NCI-H1417 treated with DMSO at 0.1 percent for 48 hours (cell line): ENCODE data around the gene MTX1.
"Not testable (repeated sequence)": the region's sequence is repeated elsewhere in the genome, so short reads cannot be mapped to it uniquely, and the experiment has no call there.

ENCODE experiments used
- DNase-seq: peaks from one replicate; lab custom pipeline; 2025; lab: John Stamatoyannopoulos, UW

MTX1 gene

GRCh38 chr1:155189926-155190325, 18.6 kb upstream of the MTX1 start:
- DNase-seq: not testable (repeated sequence)

DNA sequence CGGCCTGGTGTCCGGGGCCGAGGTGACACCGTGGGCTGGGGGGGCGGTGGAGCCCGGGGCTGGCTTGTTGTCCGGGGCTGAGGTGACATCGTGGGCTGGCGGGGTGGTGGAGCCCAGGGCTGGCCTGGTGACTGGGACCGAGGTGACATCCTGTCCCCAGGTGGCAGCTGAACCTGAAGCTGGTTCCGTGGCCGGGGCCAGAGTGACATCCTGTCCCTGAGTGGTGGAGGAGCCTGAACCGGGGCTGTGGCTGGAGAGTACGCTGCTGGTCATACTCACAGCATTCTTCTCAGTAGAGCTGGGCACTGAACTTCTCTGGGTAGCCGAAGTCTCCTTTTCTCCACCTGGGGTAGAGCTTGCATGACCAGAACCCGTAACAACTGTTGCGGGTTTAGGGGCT, 16.6 kb upstream of the MTX1 start:
- no peak for DNase-seq

GRCh38 chr1:155192346-155193274, 15.9 kb upstream of the MTX1 start:
- DNase-seq: peak; percentile 2

- peak; percentile 13 for DNase-seq
These were observed 15.1 kb upstream of the MTX1 start for GRCh38 chr1:155193275-155193990.

DNA sequence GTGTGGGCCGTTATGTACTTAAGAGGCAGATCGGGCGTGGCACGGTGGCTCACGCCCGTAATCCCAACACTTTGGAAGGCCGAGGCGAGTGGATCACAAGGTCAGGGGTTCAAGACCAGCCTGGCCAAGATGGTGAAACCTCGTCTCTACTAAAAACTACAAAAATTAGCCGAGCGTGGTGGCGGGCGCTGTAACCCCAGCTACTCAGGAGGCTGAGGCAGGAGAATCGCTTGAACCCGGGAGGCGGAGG, 14.6 kb upstream of the MTX1 start:
- not testable (repeated sequence) for DNase-seq

DNA sequence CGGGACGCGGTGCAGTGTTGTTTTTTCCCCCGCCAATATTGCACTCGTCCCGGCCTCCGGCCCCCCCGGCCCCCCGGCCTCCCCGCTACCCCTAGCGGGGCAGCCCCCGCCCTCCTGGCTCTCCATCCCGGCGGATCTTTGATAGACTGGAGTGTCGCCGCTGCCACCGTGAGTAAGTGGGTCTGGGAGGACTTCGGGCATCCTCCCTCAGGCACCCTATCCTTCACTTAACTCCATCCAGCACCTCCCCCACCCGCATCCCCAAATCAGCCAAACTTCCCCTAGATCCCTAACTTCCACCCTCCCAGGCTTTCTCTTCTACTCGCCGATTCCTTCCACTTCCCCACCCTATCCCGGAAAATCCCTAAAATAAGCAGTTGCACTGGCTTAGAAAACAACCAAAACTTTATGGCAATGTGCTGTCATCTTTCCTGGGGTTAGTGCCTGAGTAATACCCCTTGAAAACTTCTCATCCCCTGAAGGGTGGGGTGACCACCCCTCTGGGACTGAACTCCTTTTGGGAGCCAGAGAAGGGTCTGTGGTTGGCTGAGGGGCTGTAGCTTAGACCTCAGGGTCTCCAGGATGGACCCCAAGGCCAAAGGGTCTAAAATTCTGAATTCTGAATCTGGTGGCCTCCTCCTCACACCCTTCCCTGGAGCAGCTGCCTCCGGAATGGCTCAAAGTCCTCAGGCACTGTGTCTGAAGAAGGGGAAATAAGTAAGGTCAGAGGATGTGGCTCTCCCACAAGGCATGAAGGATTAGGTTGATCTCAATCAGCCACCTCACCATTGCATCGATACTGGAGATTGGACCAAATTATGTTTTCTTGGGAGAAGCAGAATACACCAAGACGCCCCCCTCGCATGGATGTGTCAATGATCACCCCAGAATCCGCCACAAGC, 13.0 kb upstream of the MTX1 start:
- no peak for DNase-seq

DNA sequence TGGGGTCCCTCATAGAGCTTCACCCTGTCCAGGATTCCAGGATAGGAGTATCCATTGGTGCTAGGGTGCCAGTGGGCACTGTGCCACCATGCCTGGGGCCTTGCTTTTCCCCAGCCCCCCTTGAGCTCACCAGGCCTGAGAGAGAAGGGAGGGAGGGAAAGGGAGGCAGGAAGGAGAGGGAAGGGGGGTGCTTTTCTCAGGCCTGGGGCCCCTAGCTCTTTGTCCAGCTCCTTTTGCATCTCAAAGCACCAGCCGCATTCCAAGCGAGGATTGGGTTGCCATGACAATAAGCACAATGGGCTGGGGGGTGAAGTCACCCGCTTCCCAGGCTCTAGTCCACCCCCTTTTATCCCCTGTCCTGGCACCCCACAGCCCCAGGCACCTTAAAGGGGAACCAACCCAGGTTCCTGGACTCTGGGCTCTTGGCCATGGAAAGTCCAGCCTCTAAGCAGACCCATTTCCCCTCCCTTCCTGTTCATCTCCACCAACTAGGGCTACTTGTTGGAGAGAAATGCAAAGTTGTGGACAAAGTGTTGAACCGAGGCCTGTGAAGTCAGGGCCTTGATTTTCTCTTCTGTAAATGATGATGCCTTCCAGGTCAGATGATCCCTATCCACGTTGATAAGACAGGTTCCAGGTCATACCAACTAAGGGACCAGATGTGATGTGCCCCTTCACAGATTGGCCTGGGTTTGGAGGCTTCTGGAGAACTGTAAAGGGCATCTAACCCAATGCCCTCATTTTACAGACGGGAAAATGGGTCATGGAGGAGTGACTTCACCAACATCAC, 12.2 kb upstream of the MTX1 start:
- no peak for DNase-seq

DNA sequence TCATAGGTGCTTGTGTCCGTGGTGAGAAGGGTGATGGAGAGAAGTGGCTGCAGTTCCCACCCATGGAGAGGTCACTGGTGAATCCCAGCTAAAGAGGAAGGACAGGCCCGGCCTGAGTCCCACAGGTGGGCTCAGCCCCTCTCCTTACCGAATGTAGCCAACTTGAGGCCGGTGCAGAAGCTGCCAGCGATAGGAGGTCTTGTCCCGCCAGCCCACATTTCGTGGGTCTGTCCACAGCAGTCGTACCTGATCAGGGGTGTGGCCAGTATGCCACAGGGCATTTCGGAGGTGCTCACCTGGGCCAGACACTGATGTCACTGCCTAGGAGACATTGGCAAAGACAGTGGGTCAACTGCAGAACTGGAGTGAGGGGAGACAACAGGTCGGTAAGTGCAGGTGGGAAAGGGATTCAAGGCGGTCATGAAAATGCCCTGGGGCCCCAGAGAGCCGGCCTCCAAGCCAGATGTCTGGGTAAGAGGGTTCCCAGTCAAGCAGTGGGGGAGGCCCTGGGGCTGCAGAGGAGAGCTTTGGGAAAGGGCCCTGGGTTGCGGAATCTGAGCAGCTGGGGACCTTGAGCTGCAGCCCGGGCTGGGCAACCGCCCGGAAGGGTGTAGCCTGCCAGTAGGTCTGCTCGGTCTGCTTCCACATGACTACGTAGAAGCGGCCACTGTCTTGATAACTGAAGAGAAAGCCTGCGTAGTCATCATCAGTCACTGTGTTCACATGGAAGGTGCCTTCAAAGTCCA, 11.4 kb upstream of the MTX1 start:
- DNase-seq: no peak

DNA sequence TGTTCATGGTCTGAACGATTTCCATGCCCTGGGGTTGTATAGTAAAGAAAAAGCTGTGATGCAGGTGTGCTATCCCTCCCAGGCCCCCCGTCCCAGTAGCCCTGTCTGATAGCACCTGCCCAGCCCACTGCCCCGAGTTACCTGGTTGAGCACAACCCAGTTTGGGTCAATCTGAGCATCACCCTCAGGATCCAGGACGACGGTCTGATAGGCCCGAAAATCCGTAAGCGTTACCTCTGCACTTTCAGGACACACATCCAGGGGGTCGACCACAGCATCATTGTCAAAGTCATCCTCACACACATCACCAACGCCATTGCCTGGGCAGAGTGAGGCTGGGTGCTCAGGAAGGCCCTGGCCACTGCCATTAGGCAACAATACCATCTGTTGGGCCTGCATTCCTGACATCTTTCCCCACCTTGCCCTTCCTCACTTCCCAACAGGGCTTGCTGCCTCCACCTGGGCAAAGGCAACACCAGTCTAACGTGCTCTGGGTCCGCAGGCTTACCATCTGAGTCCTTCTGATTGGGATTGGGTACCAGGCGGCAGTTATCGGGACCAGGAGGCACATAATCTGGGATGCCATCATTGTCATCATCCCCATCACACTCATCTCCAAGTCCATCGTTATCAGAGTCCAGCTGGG, 10.5 kb upstream of the MTX1 start:
- DNase-seq: no peak

DNA sequence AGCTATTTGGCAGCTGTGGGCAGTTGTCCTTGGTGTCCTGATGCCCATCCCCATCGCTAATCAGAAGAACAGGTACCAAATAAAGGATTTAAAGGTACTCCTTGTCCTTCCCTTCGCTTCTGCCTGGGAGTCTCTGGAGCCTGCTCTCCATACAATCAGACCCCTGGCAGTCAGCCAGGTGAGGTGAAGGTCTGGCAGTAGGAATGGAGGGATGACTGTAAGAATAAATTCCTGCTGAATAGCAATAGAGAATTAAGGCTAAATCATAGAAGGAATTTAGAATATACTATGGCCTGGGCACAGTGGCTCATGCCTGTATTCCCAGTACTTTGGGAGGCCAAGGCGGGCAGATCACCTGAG, 10.0 kb upstream of the MTX1 start:
- no peak for DNase-seq

DNA sequence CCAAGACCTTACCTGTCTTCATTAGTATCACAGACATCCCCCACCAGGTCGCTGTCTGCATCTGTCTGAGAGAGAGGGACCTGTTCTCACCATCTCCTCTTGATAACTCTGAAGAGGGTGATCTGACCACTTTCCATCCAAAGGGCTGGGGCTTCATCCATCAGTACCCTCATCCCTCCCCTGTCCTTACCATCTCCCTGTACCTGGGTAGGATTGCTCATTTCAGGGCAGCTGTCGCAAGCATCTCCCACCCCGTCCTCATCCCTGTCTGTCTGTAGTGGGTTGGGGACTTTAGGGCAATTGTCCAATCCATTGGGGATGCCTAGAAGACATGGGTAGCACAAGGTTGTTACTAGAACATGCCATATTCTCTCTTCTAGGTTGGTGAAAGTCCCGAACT, 8.7 kb upstream of the MTX1 start:
- DNase-seq: no peak

DNA sequence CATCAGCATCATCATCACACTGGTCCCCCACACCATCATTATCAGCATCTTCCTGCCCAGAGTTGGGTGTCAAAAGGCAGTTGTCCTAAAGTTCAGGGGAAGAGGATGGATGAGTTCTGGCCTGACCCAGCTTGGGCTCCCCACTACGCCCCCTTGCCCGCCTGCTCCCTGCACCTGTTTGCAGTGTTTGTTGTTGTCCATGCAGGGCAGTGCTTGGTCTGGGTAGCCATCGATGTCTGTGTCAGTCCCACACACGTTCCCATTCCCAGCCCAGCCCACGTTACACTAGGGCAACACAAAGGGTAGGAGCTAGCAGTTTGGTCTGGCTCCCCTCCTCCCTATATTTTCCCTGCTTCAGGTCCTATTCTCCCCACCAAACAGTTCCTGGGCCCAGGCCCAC, 7.6 kb upstream of the MTX1 start:
- no peak for DNase-seq

DNA sequence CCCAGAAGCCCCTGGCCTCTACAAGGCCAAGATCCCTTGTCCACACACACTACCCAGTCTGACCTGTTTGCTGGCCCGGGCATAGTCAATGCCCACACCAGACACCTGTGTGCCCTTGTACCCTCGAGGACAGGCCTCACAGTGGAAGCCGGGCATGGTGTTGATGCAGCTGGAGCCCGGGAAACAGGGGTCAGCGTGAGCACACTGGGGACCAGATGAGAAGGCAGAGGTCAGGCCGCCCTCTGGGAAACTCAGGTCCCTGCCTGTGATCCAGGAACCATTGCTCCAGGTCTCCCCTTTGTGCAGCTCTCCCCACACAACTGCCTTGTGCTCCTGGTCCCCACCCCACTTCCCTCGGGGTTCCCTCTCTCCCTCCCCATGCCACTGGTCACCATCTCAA, 6.3 kb upstream of the MTX1 start:
- no peak for DNase-seq

GRCh38 chr1:155202731-155203515, 5.6 kb upstream of the MTX1 start:
- DNase-seq: no peak

DNA sequence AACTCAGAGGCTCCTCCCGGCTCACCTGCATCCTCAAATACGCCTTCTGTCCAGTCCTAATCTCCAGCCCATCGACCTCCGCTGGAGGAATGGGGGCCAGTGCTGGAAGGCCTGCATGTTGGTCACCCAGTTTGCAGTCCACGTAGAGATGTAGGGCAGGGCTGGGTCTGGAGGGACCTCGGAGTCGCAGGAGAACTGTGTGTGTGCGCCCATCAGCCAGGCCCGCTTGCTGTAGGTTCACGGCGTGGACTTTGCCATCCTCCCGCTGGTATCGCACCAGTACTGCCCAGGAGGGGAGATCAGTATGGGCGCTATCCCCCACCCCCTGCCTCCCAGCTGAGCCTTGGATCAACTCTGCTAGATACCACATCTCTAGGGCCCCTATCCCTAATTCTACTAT, 3.5 kb upstream of the MTX1 start:
- DNase-seq: no peak

DNA sequence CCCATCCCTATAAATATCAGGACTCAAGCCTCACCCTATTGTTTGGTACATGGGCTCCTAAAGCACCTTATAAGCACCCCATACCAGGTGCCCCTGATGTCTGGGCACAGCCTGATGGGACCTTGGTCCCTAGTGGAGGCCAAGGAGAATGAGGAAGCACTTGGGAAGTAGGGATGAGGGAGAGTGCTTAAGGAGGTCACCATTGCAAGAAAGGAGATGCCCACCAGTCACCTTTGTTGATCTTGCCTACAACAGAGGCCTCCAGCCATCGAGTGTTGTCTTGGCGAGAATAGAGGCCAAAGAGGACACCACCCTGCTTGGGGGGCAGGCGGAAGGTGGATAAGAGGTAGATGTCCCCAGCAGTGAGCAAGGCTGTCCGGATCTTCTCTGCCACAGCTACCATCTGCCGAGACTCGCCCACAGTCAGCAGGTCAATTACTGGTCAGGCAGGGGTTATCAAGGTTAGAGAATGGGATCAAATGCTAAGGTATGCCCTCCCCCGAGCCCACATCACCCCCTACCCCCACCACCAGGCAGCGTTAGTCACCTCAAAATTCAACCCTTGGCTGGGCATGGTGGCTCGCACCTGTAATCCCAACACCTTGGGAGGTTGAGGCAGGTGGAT, 2.4 kb upstream of the MTX1 start:
- DNase-seq: no peak

DNA sequence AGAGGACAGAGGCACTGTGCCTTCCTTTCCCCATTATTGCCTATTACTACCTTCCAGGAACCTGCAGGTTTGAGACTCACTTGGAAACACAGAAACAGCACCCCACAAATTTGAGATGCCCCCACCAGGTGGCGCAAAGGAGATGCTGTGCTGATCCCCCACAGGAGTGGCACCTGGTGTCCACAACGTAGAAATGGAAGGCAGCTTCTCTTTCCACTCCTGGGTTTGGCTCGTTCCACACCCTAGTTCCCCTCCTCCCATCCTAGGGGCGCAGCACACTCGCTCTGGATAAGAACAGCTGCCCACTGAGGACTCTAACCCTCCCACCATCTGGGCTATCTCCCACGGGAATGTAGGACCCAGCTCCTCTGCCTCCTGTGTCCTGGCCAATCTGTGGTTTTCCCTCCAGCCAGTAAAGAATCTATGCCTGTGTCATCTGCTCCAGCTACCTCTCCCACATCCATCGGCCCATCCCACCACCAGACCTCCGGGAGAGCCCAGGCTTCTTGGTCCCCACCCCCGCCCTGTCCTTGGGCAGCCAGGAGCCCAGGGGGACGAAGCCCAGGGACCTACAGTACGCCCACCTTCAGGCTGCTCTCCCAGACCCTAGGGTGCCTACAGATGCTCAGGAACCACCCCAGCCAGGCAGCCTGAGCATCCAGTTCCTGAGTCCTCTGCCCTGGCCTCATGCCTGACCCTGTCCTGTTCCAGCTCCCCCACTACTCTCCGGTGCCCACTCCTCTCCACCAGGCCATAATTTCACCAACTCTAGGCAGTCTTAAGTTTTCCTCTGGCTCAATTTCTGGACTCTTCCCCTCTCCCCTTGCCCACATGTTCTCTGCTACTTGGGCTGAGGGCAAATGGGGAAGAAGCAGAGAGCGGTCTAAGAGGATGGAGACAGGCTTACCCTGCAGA, 1.3 kb upstream of the MTX1 start:
- peak; percentile 33 for DNase-seq

- DNase-seq: peak; percentile 33
These were observed 522 bp upstream of the MTX1 start, which contains the start of gene THBS3 for GRCh38 chr1:155207806-155208540. TSS of gene THBS3 (minus strand) at chr1:155207897. CDS start at chr1:155207876, 21 bp downstream.
